Activated CD4-positive, CD25-positive, alpha-beta regulatory T cell treated with anti-CD3 and anti-CD28 coated beads, Interleukin-2, amount 50 U/mL, for 24 hours (primary cell): ENCODE results near the gene COL20A1.

Experiments
- ATAC-seq, 2 donors: fragments of 150-1000 bp; cut with Tn5 transposase; one replicate each; pipeline ENCODE4 v1.10.0; 2021; ENCODE audit warnings: mild to moderate bottlenecking in 1 of 2, moderate library complexity in 1 of 2

COL20A1 gene

DNA sequence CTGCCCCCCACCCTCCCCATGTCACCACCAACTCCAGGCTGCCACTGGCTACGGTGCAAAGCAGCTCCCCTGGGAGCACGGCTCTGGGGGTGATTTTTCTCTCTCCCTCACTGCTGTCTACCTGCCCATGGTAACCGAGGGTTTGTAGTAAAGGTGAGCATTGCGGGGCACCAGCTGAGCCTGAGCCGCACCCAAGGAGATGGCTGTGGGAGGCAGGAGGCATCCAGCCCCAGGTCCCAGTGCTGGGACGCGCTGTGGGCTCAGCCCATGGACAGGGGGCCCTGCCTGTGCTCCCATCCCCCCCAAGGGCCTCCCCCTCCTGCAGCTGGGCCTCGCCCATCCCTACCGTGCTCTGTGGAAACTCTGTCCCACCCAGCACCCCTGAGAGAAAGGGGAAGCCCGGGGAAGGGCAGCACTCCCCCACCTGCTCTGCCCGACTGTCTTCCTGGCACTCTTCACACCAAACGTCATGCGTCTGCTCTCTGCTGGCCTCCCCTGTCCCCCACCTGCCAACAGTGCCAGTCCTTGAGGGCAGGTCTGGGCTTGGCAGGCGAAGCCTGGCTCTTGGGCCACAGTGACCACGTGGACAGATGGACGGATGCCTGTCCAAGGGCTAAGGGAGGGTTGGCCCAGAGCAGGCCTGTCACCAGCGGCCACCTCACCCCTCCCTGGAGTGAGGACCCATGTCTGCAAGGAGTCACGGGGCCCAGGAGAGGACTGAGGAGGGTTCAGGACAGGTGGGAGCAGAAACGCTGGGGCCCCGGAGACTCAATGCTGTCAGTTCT, 72.0 kb downstream of the COL20A1 start:
- no peak for ATAC-seq

GRCh38 chr20:63365601-63366389, 72.8 kb downstream of the COL20A1 start:
- no peak for ATAC-seq

GRCh38 chr20:63366390-63367365, 73.7 kb downstream of the COL20A1 start:
- no peak for ATAC-seq

GRCh38 chr20:63367446-63368055, 74.6 kb downstream of the COL20A1 start:
- ATAC-seq, result no peak

- no peak for ATAC-seq
Observed at GRCh38 chr20:63368151-63368550, 75.2 kb downstream of the COL20A1 start.

- no peak for ATAC-seq
Observed at GRCh38 chr20:63369024-63369530, 76.1 kb downstream of the COL20A1 start.

GRCh38 chr20:63369724-63370617, 77.0 kb downstream of the COL20A1 start:
- ATAC-seq, result no peak

GRCh38 chr20:63370618-63371187, 77.7 kb downstream of the COL20A1 start:
- no peak for ATAC-seq

GRCh38 chr20:63371291-63371865, 78.4 kb downstream of the COL20A1 start:
- ATAC-seq, result no peak

- ATAC-seq, result no peak
Observed at GRCh38 chr20:63372971-63373885, 80.2 kb downstream of the COL20A1 start.

DNA sequence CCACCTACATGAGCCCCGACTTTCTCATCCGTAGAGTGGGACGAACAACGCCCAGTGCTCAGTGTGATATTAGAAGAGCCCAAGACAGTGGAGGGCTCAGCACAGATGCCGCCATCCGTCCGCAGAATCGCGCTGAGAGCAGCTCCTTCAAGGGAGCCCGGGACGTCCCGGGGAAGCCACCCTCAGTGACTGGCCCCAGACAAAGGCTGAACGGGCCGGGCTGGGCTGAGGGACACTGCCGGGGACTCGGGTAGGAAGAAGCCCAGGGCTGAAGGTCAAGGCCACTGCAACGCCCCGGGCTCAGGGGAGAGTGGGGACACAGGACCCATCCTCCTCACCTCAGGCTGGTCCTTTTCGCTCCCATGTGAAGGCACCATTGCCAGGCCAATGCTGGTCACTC, 81.0 kb downstream of the COL20A1 start:
- ATAC-seq, result no peak

DNA sequence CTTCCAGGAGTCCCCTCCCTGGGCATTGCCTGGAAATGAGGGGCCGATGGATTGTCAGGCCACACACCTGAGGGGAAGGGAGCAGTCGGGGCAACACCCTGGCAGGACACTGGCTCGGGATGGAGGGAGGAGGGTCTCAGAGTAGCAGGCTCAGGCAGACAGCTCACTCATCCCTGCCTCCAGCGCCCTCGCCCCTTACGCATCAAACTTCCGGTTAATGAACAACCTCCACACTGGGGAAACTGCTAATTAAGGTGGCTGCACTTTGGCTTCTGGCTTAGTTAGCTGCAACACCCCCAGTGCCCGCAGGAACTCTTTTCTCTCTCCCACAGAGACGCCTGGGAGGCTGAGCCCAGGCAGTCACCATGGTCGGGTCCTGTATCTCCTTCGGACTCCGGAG, 81.5 kb downstream of the COL20A1 start:
- no peak for ATAC-seq

DNA sequence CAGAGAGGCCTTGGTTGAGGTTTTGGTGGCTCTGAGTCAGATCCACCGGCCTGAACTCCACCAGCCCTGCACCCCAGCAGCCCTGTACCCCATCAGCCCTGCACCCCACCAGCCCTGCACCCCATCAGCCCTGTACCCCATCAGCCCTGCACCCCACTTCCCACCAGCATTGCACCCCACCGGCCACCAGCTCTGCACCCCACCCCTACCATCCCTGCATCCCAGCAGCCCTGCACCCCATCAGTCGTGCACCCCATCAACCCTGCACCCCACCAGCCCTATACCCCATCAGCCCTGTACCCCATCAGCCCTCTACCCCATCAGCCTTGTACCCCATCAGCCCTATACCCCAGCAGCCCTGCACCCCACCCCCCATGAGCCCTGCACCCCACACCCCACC, 82.5 kb downstream of the COL20A1 start:
- ATAC-seq, result no peak

DNA sequence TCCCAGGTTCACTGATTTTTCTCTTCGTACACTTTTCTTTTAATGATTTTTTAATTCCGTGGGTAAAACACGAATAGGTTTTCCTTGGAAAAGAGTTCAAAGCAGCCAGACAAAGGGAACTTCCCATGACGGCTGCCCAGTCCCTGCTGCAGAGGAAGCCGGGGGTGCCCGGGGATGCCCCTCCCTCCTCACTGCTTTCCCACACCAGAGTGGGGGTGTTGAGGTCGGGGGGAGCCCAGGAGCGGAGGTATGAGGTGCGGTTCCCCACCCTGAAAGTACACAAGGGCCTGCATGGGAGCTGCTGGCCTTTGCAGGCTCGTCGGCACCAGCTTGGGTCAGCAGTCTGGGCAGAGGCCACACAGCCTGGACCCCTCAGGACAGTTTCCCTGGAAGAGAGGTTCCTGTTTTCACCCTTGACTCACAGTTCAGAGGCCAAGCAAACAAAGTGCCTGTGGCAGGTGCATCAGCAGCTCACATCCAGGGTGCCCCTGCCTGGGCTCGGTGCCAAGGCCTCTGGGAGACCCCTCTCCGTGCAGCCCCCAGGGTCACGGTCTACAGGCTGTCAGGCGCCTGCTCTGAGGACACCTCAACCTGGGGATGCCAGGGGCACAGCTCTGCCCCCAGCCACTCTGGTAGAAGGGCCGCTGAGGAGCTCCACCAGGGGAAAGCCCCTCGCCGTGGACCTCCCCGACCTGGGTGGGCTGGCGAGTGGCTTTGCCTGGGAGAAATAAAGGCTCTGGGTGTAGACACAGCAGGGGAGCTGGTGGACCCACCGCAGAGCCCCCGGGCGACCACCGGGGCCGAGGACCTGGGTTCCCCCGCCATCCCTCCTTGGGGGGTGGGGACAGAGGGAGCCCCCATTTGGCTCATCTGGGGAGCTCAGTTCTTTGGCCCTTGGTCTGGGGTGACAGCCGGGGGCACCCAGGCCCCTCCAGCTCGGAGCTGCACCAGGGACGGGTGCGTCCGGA, 83.6 kb downstream of the COL20A1 start:
- no peak for ATAC-seq

- no peak for ATAC-seq
Observed at GRCh38 chr20:63377256-63377941, 84.4 kb downstream of the COL20A1 start.

- no peak for ATAC-seq
Observed at GRCh38 chr20:63377951-63378381, 85.0 kb downstream of the COL20A1 start.

DNA sequence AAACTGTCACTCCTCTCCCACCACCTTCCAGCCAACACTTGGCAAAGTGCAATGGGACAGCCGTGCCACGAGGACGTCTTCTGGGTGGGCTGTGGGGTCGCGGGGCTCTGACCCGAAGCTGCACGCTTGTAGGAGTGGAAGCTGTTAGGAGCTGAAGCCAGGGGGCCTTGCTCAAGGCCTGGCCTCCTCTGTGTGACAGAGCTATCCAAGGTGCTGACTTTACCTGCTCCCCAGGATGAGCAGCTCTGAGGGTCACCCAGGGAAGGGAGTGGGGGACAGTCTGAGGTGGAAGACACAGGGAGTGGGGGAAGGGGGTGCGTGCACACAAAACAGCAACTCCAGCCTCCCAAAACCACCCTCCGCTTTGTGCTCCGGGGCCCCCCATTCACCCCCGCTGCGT, 85.6 kb downstream of the COL20A1 start:
- ATAC-seq, result no peak
